IMR-90 (cell line): ENCODE data around the gene TOMM40L. TPM values are rescaled to one million over a fixed set of nuclear protein-coding genes. Genes with fewer than 3 reads are reported as not detected.

Source experiments
- ATAC-seq: fragments of 200-7000 bp; cut with Tn5 transposase; 2 replicates; pipeline ENCODE4 v1.9.1; 2020; ENCODE audit warnings: low read depth, mild to moderate bottlenecking, moderate library complexity
- BruUV-seq: library from RNA; stranded (reverse); fragments of 400-500 nt; replicated peaks from 2 replicates; lab custom pipeline; 2021; lab: Mats Ljungman, UMichigan
- CTCF ChIA-PET: fragments of 300-600 bp; formaldehyde crosslinking; extraction: SDS; loops from one replicate; lab custom pipeline; 2021; ENCODE audit warnings: antibody characterized with exemption; lab: Yijun Ruan, JAX
- POLR2A ChIA-PET: fragments of 300-600 bp; sonication (Branson Sonifier 250); formaldehyde crosslinking; loops from one replicate; lab custom pipeline; 2022; ENCODE audit warnings: antibody characterized with exemption; ENCODE audit not compliant: unreplicated experiment; lab: Charles Lee
- DNase-seq: peaks from one replicate; pipeline ENCODE4 v3.0.0; 2013
- H2AFZ ChIP-seq: replicated peaks from 2 replicates; pipeline ENCODE3; 2013; ENCODE audit warnings: low read length, mild to moderate bottlenecking; ENCODE audit not compliant: poor library complexity
- H2AK5ac ChIP-seq: 2 replicates; pipeline ENCODE4 v1.6.1; 2013; ENCODE audit warnings: low read depth, low read length, inconsistent platforms
- H2AK9ac ChIP-seq: replicated peaks from 2 replicates; pipeline ENCODE3; 2013; ENCODE audit warnings: mild to moderate bottlenecking, low read depth, low read length, moderate library complexity; ENCODE audit not compliant: poor library complexity
- H2BK120ac ChIP-seq: 2 replicates; pipeline ENCODE4 v1.6.1; 2013; ENCODE audit warnings: low read depth, low read length, inconsistent platforms
- H2BK15ac ChIP-seq: 3 replicates; pipeline ENCODE4 v1.6.1; 2013; ENCODE audit warnings: low read depth, low read length, inconsistent platforms
- H2BK20ac ChIP-seq: 2 replicates; pipeline ENCODE4 v1.6.1; 2013; ENCODE audit warnings: low read depth, mild to moderate bottlenecking, inconsistent platforms, low read length, moderate library complexity
- H2BK5ac ChIP-seq: 2 replicates; pipeline ENCODE4 v1.6.1; 2013; ENCODE audit warnings: mild to moderate bottlenecking, low read depth, low read length, inconsistent platforms; ENCODE audit not compliant: poor library complexity, severe bottlenecking
- H3K14ac ChIP-seq: replicated peaks from 2 replicates; pipeline ENCODE4 v1.6.1; 2013; ENCODE audit warnings: low read depth, low read length, inconsistent platforms
- H3K18ac ChIP-seq: 2 replicates; pipeline ENCODE4 v1.6.1; 2013; ENCODE audit warnings: low read depth, low read length, control low read depth
- H3K23ac ChIP-seq: 2 replicates; pipeline ENCODE4 v1.6.1; 2013; ENCODE audit warnings: low read depth, low read length, inconsistent platforms
- H3K27ac ChIP-seq: 2 replicates; pipeline ENCODE4 v1.5.1; 2013; ENCODE audit warnings: mild to moderate bottlenecking, control low read depth, low read length; ENCODE audit not compliant: insufficient read depth
- H3K27me3 ChIP-seq: 2 replicates; pipeline ENCODE4 v1.6.1; 2013; ENCODE audit warnings: low read length; ENCODE audit not compliant: control insufficient read depth, insufficient read depth
- H3K36me3 ChIP-seq: 2 replicates; pipeline ENCODE4 v1.6.1; 2013; ENCODE audit warnings: low read length, mixed read lengths; ENCODE audit not compliant: control insufficient read depth, insufficient read depth
- H3K4ac ChIP-seq: 2 replicates; pipeline ENCODE4 v1.6.1; 2013; ENCODE audit warnings: low read depth, low read length, inconsistent platforms
- H3K4me1 ChIP-seq: 2 replicates; pipeline ENCODE4 v1.6.1; 2013; ENCODE audit warnings: low read length, mixed read lengths; ENCODE audit not compliant: control insufficient read depth, insufficient read depth
- H3K4me2 ChIP-seq: 2 replicates; pipeline ENCODE4 v1.6.1; 2013; ENCODE audit warnings: low read depth, mild to moderate bottlenecking, control low read depth, low read length, moderate library complexity
- H3K4me3 ChIP-seq: 2 replicates; pipeline ENCODE4 v1.5.1; 2013; ENCODE audit warnings: low read depth, mild to moderate bottlenecking, control low read depth, low read length, moderate library complexity; ENCODE audit not compliant: insufficient read depth
- H3K56ac ChIP-seq: 2 replicates; pipeline ENCODE4 v1.6.1; 2013; ENCODE audit warnings: low read length, inconsistent platforms; ENCODE audit not compliant: insufficient read depth; ENCODE audit errors: extremely low read depth
- H3K79me1 ChIP-seq, 2 experiments: 2 replicates each; pipeline ENCODE4 v1.6.1; 2013; ENCODE audit warnings: low read length in 2 of 2, inconsistent platforms in 1 of 2, low read depth in 1 of 2
- H3K9ac ChIP-seq: 2 replicates; pipeline ENCODE4 v1.6.1; 2013; ENCODE audit warnings: low read depth, low read length, control low read depth
- H3K9me1 ChIP-seq: 2 replicates; pipeline ENCODE4 v1.6.1; 2013; ENCODE audit warnings: low read length, inconsistent platforms; ENCODE audit not compliant: insufficient read depth
- H3K9me3 ChIP-seq: 2 replicates; pipeline ENCODE4 v1.6.1; 2013; ENCODE audit warnings: low read length; ENCODE audit not compliant: control insufficient read depth, insufficient read depth
- H4K20me1 ChIP-seq: 2 replicates; pipeline ENCODE4 v1.6.1; 2013; ENCODE audit warnings: low read length, inconsistent platforms; ENCODE audit not compliant: insufficient read depth
- H4K5ac ChIP-seq: 2 replicates; pipeline ENCODE4 v1.6.1; 2013; ENCODE audit warnings: mild to moderate bottlenecking, low read depth, low read length, control low read depth
- H4K8ac ChIP-seq, 2 experiments: 2 replicates each; pipeline ENCODE4 v1.6.1; 2013; ENCODE audit warnings: low read depth in 2 of 2, low read length in 2 of 2, control low read depth in 1 of 2, inconsistent platforms in 1 of 2
- H4K91ac ChIP-seq: 2 replicates; pipeline ENCODE4 v1.6.1; 2013; ENCODE audit warnings: low read depth, low read length, inconsistent platforms; ENCODE audit not compliant: insufficient read depth
- CEBPB ChIP-seq: IDR thresholded peaks from 2 replicates; pipeline ENCODE4 v1.6.1; 2012; ENCODE audit warnings: low read depth, low read length, improper control_type of control experiment
- CHD1 ChIP-seq: IDR thresholded peaks from 2 replicates; pipeline ENCODE4 v1.6.1; 2012; ENCODE audit warnings: low read depth, low read length, improper control_type of control experiment
- CTCF ChIP-seq: conservative IDR thresholded peaks from 2 replicates; pipeline ENCODE4 v1.5.1; 2012; ENCODE audit warnings: mild to moderate bottlenecking, low read depth, low read length, improper control_type of control experiment
- FOS ChIP-seq: fragments of 150-350 bp; IDR thresholded peaks from 2 replicates; pipeline ENCODE4 v1.6.1; 2016; ENCODE audit warnings: low read depth, low read length
- MAFK ChIP-seq: IDR thresholded peaks from 2 replicates; pipeline ENCODE4 v1.6.1; 2012; ENCODE audit warnings: low read depth, low read length, improper control_type of control experiment
- MAZ ChIP-seq: IDR thresholded peaks from 2 replicates; pipeline ENCODE4 v1.6.1; 2012; ENCODE audit warnings: low read depth, mild to moderate bottlenecking, low read length, improper control_type of control experiment, moderate library complexity, borderline replicate concordance
- MXI1 ChIP-seq: IDR thresholded peaks from 2 replicates; pipeline ENCODE4 v1.6.1; 2012; ENCODE audit warnings: low read depth, mild to moderate bottlenecking, low read length, moderate library complexity, borderline replicate concordance
- NFE2L2 ChIP-seq: fragments of 150-350 bp; IDR thresholded peaks from 2 replicates; pipeline ENCODE4 v1.6.1; 2016; ENCODE audit warnings: low read depth, mild to moderate bottlenecking, low read length
- RAD21 ChIP-seq: IDR thresholded peaks from 2 replicates; pipeline ENCODE4 v1.6.1; 2012; ENCODE audit warnings: low read length, improper control_type of control experiment
- RCOR1 ChIP-seq: IDR thresholded peaks from 2 replicates; pipeline ENCODE4 v1.6.1; 2012; ENCODE audit warnings: mild to moderate bottlenecking, low read length, improper control_type of control experiment; ENCODE audit not compliant: insufficient replicate concordance
- RFX5 ChIP-seq: IDR thresholded peaks from 2 replicates; pipeline ENCODE4 v1.8.0; 2012; ENCODE audit warnings: low read depth, mild to moderate bottlenecking, low read length, moderate library complexity
- USF2 ChIP-seq: fragments of 150-350 bp; IDR thresholded peaks from 2 replicates; pipeline ENCODE4 v1.6.1; 2017; ENCODE audit warnings: mild to moderate bottlenecking, antibody characterized with exemption, low read length, low read depth
- WGBS, 2 experiments: methylation state at CpG; one replicate each; pipeline versions ENCODE4 v1.1.5 to v1.1.7; 2013; ENCODE audit warnings: missing lambda C conversion rate in 2 of 2; ENCODE audit not compliant: insufficient read length in 1 of 2; ENCODE audit errors: extremely low coverage in 2 of 2; 5-methylcytosine and 5-hydroxymethylcytosine counted together
- dilution Hi-C: fragments of 300-500 bp; cut with HindIII; formaldehyde crosslinking; loops from one replicate; pipeline ENCODE4 v1.14.3; 2018; ENCODE audit warnings: low sequenced_read_pairs; ENCODE audit not compliant: unreplicated experiment
- in situ Hi-C: fragments of 300-500 bp; cut with MboI; formaldehyde crosslinking; loops from 3 replicates; pipeline ENCODE4 v1.14.3; 2019; ENCODE audit warnings: low sequenced_read_pairs, inconsistent platforms, mixed read lengths
- intact Hi-C: fragments of 100-400 bp; cut with micrococcal nuclease; formaldehyde crosslinking; loops from 2 replicates; pipeline ENCODE4 v1.10.0; 2022
- polyA plus RNA-seq, 3 experiments: library from polyadenylated mRNA; depleted of rRNA; stranded (reverse); fragments of >200 nt; gene quantifications; 2 replicates each; pipeline ENCODE4 v1.2.3, GENCODE V29; 2012; ENCODE audit warnings: low replicate concordance in 1 of 3
- total RNA-seq: library from RNA; depleted of rRNA; stranded (reverse); fragments of >200 nt; gene quantifications from 2 replicates; pipeline ENCODE4 v1.2.3, GENCODE V29; 2012
- TF ChIP-seq, protein P1 (sequence below): fragments of 150-350 bp; IDR thresholded peaks from 2 replicates; pipeline ENCODE4 v1.6.1; 2016; ENCODE audit warnings: low read depth, mild to moderate bottlenecking, low read length, moderate library complexity, borderline replicate concordance

The TOMM40L gene
- total and polyA plus RNA-seq, 2 of the 4 experiments (the other 2 are of a cell fraction): 7.7 to 12.5 TPM

GRCh38 chr1:161265305-161265704, 39.4 kb downstream of the TOMM40L start:
- POLR2A ChIA-PET: no interaction called here
- BruUV-seq: no TSS peak

More at GRCh38 chr1:161265305-161265704, 39.4 kb downstream of the TOMM40L start:
- no peak overlapping the region for H4K8ac ChIP-seq
- no peak overlapping the region for H3K4me2 ChIP-seq
- no peak overlapping the region for H2BK5ac ChIP-seq
- dilution Hi-C loops (no loop called here), in situ Hi-C loops (no loop called here), intact Hi-C loops (no loop called here)
- no peaks in the 10 kb centered on the region for H4K20me1 ChIP-seq
- H3K79me1 ChIP-seq: no peaks in the 10 kb centered on the region
- no peak overlapping the region for H3K4ac ChIP-seq
- H2BK20ac ChIP-seq: no peak overlapping the region
- no peak overlapping the region for H3K4me3 ChIP-seq
- H3K27me3 ChIP-seq: peaks cover 16% of the 10 kb centered on the region
- H3K9me3 ChIP-seq: no peaks in the 10 kb centered on the region
- no peak overlapping the region for H2BK15ac ChIP-seq
- no peak overlapping the region for H4K91ac ChIP-seq
- ATAC-seq (no peak), DNase-seq (no peak)
- no peak overlapping the region for H3K9ac ChIP-seq
- H3K27ac ChIP-seq: no peak overlapping the region
- H3K4me1 ChIP-seq: no peaks in the 10 kb centered on the region
- no peak overlapping the region for H2AK9ac ChIP-seq
- CTCF ChIA-PET: no interaction called here
- H4K5ac ChIP-seq: no peak overlapping the region
- no peak overlapping the region for H3K56ac ChIP-seq
- no peaks in the 10 kb centered on the region for H3K36me3 ChIP-seq
- no peak overlapping the region for H2AFZ ChIP-seq
- H3K9me1 ChIP-seq: no peaks in the 10 kb centered on the region
- 44% methylated on average over 2 of the region's 5 CpGs; no CpG with 5 or more reads in 1 of the 2 experiments for WGBS, 2 experiments
- H3K23ac ChIP-seq: no peak overlapping the region
- no peak overlapping the region for H2AK5ac ChIP-seq
- no peak overlapping the region for H2BK120ac ChIP-seq
- TF ChIP-seq RFX5 (no peak), RAD21 (no peak), CHD1 (no peak), FOS (no peak), RCOR1 (no peak), MAFK (no peak), MXI1 (no peak), USF2 (no peak), MAZ (no peak), CEBPB (no peak), NFE2L2 (no peak), CTCF (no peak)
- TF ChIP-seq, protein P1, sequence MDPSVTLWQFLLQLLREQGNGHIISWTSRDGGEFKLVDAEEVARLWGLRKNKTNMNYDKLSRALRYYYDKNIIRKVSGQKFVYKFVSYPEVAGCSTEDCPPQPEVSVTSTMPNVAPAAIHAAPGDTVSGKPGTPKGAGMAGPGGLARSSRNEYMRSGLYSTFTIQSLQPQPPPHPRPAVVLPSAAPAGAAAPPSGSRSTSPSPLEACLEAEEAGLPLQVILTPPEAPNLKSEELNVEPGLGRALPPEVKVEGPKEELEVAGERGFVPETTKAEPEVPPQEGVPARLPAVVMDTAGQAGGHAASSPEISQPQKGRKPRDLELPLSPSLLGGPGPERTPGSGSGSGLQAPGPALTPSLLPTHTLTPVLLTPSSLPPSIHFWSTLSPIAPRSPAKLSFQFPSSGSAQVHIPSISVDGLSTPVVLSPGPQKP: no peak
- no peak overlapping the region for H3K14ac ChIP-seq
- H3K18ac ChIP-seq: no peak overlapping the region
